Activated CD8-positive, alpha-beta memory T cell treated with anti-CD3 and anti-CD28 coated beads for 4 hours (primary cell): ENCODE measurements around the gene SENP1.
A peak's percentile ranks its signal among the peaks of the same experiment; 100 is the strongest.
"Not testable (repeated sequence)": the region's sequence is repeated elsewhere in the genome, so short reads cannot be mapped to it uniquely, and the experiment has no call there.

Source experiments
- DNase-seq, 2 donors: peaks; one replicate each; pipeline ENCODE4 v3.0.0-alpha.2; 2020; ENCODE audit warnings: low read depth in 2 of 2

Gene SENP1

GRCh38 chr12:48105867-48106680 lies at the start of gene SENP1:
Gene SENP1, minus strand, starts transcription at chr12:48106079. Its CDS starts 4,607 bp downstream, at chr12:48101472.
- peak; percentile 77 to 79 for DNase-seq

GRCh38 chr12:48151103-48151771 lies 45.4 kb upstream of the SENP1 start:
- DNase-seq: no peak

- DNase-seq: no peak
These were observed 40.1 kb upstream of the SENP1 start for GRCh38 chr12:48145981-48146380.

GRCh38 chr12:48143898-48144297 lies 38.0 kb upstream of the SENP1 start:
- no peak for DNase-seq

GRCh38 chr12:48142818-48143674 lies 37.2 kb upstream of the SENP1 start:
- DNase-seq: no peak

- no peak for DNase-seq
These were observed 29.1 kb upstream of the SENP1 start for GRCh38 chr12:48135027-48135426.

- no peak for DNase-seq
These were observed 26.9 kb upstream of the SENP1 start for GRCh38 chr12:48132826-48133225.

GRCh38 chr12:48131517-48131916 lies 25.6 kb upstream of the SENP1 start:
- no peak for DNase-seq

GRCh38 chr12:48129376-48129775 lies 23.5 kb upstream of the SENP1 start:
- DNase-seq: no peak

GRCh38 chr12:48128800-48129199 lies 22.9 kb upstream of the SENP1 start:
- no peak for DNase-seq

- DNase-seq: no peak
These were observed 21.2 kb upstream of the SENP1 start for GRCh38 chr12:48126953-48127630.

GRCh38 chr12:48125985-48126384 lies 20.1 kb upstream of the SENP1 start:
- DNase-seq: no peak

GRCh38 chr12:48125542-48125941 lies 19.7 kb upstream of the SENP1 start:
- DNase-seq: not testable (repeated sequence)

- DNase-seq: no peak
These were observed 17.3 kb upstream of the SENP1 start for GRCh38 chr12:48123169-48123568.

- DNase-seq: no peak
These were observed 16.4 kb upstream of the SENP1 start for GRCh38 chr12:48122065-48122834.

GRCh38 chr12:48121522-48121921 lies 15.6 kb upstream of the SENP1 start:
- DNase-seq: no peak

GRCh38 chr12:48119834-48120195 lies 13.9 kb upstream of the SENP1 start:
- no peak for DNase-seq

GRCh38 chr12:48119078-48119833 lies 13.4 kb upstream of the SENP1 start, which contains the start of gene PFKM:
Gene PFKM, plus strand, starts transcription at chr12:48119364. Its CDS starts 3,411 bp downstream, at chr12:48122775.
- peak; percentile 14 to 33 for DNase-seq

- no peak for DNase-seq
These were observed 12.5 kb upstream of the SENP1 start for GRCh38 chr12:48118284-48118871.

GRCh38 chr12:48115957-48116356 lies 10.1 kb upstream of the SENP1 start:
- DNase-seq: no peak
